ENCODE results near the gene SERPINC1.

- TF ChIP-seq EZH2 (IDR thresholded peaks at IDR 0.05) (no peak), POLR2AphosphoS5 (IDR thresholded peaks at IDR 0.05; ENCODE audit: borderline replicate concordance, low read depth, low read length) (no peak)
Measured at GRCh38 chr1:173934440-173934839, 17.3 kb upstream of the SERPINC1 start.

Measured in SK-N-MC (cell line).